SIG-M5 treated with dmso at 0.1 percent for 504 hours (cell line): ENCODE results near the gene CLCN3.
"Not testable (repeated sequence)": the region's sequence is repeated elsewhere in the genome, so short reads cannot be mapped to it uniquely, and the experiment has no call there.

Experiments used
- DNase-seq: peaks from one replicate; lab custom pipeline; 2025; ENCODE audit not compliant: unreplicated experiment; lab: John Stamatoyannopoulos, UW

Gene CLCN3

GRCh38 chr4:169690787-169691186 lies 70.4 kb downstream of the CLCN3 start:
- no peak for DNase-seq

- DNase-seq: no peak
Measured at GRCh38 chr4:169698331-169698730, 78.0 kb downstream of the CLCN3 start.

- DNase-seq: no peak
Measured at GRCh38 chr4:169707958-169708643, 87.7 kb downstream of the CLCN3 start.

- no peak for DNase-seq
Measured at GRCh38 chr4:169715826-169716225, 95.4 kb downstream of the CLCN3 start.

GRCh38 chr4:169716677-169717076 lies 96.3 kb downstream of the CLCN3 start:
- DNase-seq: no peak

GRCh38 chr4:169720529-169720928 lies 100.2 kb downstream of the CLCN3 start:
- no peak for DNase-seq

GRCh38 chr4:169723207-169723965 lies 103.0 kb downstream of the CLCN3 start:
- no peak for DNase-seq

GRCh38 chr4:169724260-169724659 lies 103.9 kb downstream of the CLCN3 start:
- DNase-seq: no peak

GRCh38 chr4:169727616-169728015 lies 107.2 kb downstream of the CLCN3 start:
- DNase-seq: no peak

GRCh38 chr4:169730564-169730963 lies 110.2 kb downstream of the CLCN3 start:
- no peak for DNase-seq

- DNase-seq: not testable (repeated sequence)
Measured at GRCh38 chr4:169738604-169739003, 118.2 kb downstream of the CLCN3 start.

- DNase-seq: no peak
Measured at GRCh38 chr4:169741569-169741968, 121.2 kb downstream of the CLCN3 start.

GRCh38 chr4:169744601-169745000 lies 124.2 kb downstream of the CLCN3 start:
- no peak for DNase-seq

GRCh38 chr4:169745291-169745690 lies 124.9 kb downstream of the CLCN3 start:
- DNase-seq: no peak

- DNase-seq: peak; percentile 30
Measured at GRCh38 chr4:169756971-169757574, 136.7 kb downstream of the CLCN3 start.

GRCh38 chr4:169757575-169758184 lies 137.3 kb downstream of the CLCN3 start, which contains the start of gene HPF1:
Gene HPF1, minus strand, starts transcription at chr4:169757944. Its CDS starts 67 bp downstream, at chr4:169757877.
- peak; percentile 85 for DNase-seq

GRCh38 chr4:169758401-169758962 lies 138.1 kb downstream of the CLCN3 start:
- no peak for DNase-seq

- DNase-seq: no peak
Measured at GRCh38 chr4:169761846-169762245, 141.5 kb downstream of the CLCN3 start.

- no peak for DNase-seq
Measured at GRCh38 chr4:169765835-169766234, 145.5 kb downstream of the CLCN3 start.

GRCh38 chr4:169766741-169767140 lies 146.4 kb downstream of the CLCN3 start:
- DNase-seq: no peak

- no peak for DNase-seq
Measured at GRCh38 chr4:169768385-169768784, 148.0 kb downstream of the CLCN3 start.
